C1 segment of cervical spinal cord (tissue), 14 donors: ENCODE data around the gene KRT6B.
"Not testable (repeated sequence)": the region's sequence is repeated elsewhere in the genome, so short reads cannot be mapped to it uniquely, and the experiment has no call there.

Source experiments
- DNase-seq, 14 donors: peaks; one replicate each; lab custom pipeline; 2025; lab: John Stamatoyannopoulos, UW

The KRT6B gene

GRCh38 chr12:52413202-52413601 lies 38.7 kb downstream of the KRT6B start:
- DNase-seq = no peak

- DNase-seq = no peak
Measured at GRCh38 chr12:52411815-52412214, 40.1 kb downstream of the KRT6B start.

GRCh38 chr12:52410589-52411248 lies 41.2 kb downstream of the KRT6B start:
- not testable (repeated sequence) for DNase-seq

- no peak for DNase-seq
Measured at GRCh38 chr12:52407918-52408317, 44.0 kb downstream of the KRT6B start.

- DNase-seq = no peak
Measured at GRCh38 chr12:52405922-52406385, 46.0 kb downstream of the KRT6B start, which contains the start of gene KRT82. Gene KRT82 (minus strand): TSS chr12:52406335. CDS start chr12:52406277, 58 bp downstream.

GRCh38 chr12:52404951-52405350 lies 47.0 kb downstream of the KRT6B start:
- no peak for DNase-seq

GRCh38 chr12:52403561-52403960 lies 48.4 kb downstream of the KRT6B start:
- DNase-seq = no peak

- no peak for DNase-seq
Measured at GRCh38 chr12:52402873-52403540, 48.9 kb downstream of the KRT6B start.

- no peak for DNase-seq
Measured at GRCh38 chr12:52402377-52402776, 49.6 kb downstream of the KRT6B start.

GRCh38 chr12:52401926-52402325 lies 50.0 kb downstream of the KRT6B start:
- no peak for DNase-seq

- DNase-seq = no peak
Measured at GRCh38 chr12:52401526-52401925, 50.4 kb downstream of the KRT6B start.

- no peak for DNase-seq
Measured at GRCh38 chr12:52400906-52401305, 51.0 kb downstream of the KRT6B start.

GRCh38 chr12:52399756-52400155 lies 52.2 kb downstream of the KRT6B start:
- no peak for DNase-seq

- DNase-seq = no peak
Measured at GRCh38 chr12:52398176-52398575, 53.8 kb downstream of the KRT6B start.

GRCh38 chr12:52396656-52397055 lies 55.3 kb downstream of the KRT6B start:
- DNase-seq = no peak
